HG03095 (cell line): ENCODE measurements around the gene WDR83.
"Not testable (repeated sequence)": the region's sequence is repeated elsewhere in the genome, so short reads cannot be mapped to it uniquely, and the experiment has no call there.

ENCODE experiments used
- ATAC-seq: cut with Tn5 transposase; IDR thresholded peaks from one replicate; pipeline ENCODE4 v1.9.1; 2021; ENCODE audit warnings: moderate library complexity; ENCODE audit not compliant: unreplicated experiment

The WDR83 gene

GRCh38 chr19:12666265-12667048 is at the start of gene WDR83, which contains the start of gene MAN2B1:
WDR83 (plus strand) TSS chr19:12666807; CDS start chr19:12669791, 2,984 bp downstream.
MAN2B1 (minus strand) TSS chr19:12666742; CDS start chr19:12666701, 41 bp downstream.
- peak; percentile 42 for ATAC-seq

GRCh38 chr19:12617646-12618045 is 49.0 kb upstream of the WDR83 start:
- no peak for ATAC-seq

DNA sequence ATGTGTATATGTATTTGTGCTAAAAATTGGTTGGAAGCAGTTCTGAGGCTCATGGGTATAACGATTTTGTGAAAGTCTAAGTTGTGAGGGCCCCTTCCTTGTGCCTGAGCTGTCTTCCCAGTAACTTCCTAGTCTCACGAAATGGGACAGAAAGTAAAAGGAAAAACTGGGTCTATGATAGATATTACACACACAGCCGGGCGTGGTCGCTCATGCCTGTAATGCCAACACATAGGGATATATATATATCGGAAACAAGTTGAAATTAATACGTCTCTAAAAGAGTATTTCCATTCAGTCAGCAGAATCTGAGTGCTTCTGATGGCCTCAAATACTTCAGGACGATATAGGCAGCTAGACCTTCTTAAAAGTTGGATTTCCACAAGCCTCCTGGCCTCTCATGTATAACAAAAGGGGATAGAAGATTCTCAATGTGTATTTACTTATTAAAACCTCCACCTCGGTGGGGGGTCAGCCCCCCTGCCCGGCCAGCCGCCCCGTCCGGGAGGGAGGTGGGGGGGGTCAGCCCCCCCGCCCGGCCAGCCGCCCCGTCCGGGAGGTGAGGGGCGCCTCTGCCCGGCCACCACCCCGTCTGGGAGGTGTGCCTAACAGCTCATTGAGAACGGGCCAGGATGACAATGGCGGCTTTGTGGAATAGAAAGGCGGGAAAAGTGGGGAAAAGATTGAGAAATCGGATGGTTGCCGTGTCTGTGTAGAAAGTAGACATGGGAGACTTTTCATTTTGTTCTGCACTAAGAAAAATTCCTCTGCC is 45.2 kb upstream of the WDR83 start:
- not testable (repeated sequence) for ATAC-seq

GRCh38 chr19:12623361-12624031 is 43.1 kb upstream of the WDR83 start:
- no peak for ATAC-seq

GRCh38 chr19:12626958-12627357 is 39.6 kb upstream of the WDR83 start:
- no peak for ATAC-seq

- no peak for ATAC-seq
These were observed 38.3 kb upstream of the WDR83 start for GRCh38 chr19:12628040-12629022.

DNA sequence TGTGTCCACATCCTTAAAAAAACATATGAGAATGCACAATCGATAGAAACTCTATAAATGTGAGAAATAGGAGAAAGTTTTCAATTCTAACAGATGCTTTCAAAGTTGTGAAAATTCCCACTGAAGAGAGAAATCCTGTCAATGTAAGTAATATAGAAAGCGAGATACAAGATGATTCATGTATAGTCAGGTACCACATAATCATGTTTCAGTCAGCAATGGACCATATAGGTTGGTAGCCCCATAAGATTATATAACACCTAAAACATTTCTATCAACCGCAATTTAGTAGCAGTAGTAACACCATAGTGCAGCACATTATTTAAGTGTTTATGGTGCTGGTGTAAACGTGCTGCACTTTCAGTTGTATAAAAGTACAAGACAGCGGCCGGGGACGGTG is 37.4 kb upstream of the WDR83 start:
- ATAC-seq: no peak

- ATAC-seq: no peak
These were observed 30.0 kb upstream of the WDR83 start for GRCh38 chr19:12636631-12637030.

DNA sequence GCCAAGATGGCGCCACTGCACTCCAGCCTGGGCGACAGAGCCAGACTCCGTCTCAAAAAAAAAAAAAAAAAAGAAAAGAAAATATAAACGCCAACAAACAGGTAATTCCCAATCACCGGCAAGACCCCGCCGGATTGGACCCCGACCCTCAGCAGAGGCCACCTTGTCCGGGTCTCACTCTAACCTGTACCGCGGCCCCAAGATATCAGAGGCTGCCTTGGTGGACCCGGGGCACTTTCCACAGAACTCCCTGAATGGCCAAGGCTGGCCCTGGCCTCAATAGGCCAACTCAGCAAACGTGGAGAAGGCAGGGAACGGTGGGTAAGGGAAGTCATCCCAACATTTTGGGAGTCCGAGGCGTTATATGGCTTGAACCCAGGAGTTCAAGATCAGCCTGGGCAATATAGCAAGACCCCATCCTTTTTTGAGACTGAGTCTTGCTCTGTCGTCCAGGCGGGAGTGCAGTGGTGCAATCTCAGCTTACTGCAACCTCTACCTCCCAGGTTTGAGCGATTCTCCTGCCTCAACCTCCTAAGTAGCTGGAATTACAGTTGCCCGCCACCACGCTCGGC is 27.9 kb upstream of the WDR83 start:
- no peak for ATAC-seq

- no peak for ATAC-seq
These were observed 26.6 kb upstream of the WDR83 start for GRCh38 chr19:12639901-12640613.

DNA sequence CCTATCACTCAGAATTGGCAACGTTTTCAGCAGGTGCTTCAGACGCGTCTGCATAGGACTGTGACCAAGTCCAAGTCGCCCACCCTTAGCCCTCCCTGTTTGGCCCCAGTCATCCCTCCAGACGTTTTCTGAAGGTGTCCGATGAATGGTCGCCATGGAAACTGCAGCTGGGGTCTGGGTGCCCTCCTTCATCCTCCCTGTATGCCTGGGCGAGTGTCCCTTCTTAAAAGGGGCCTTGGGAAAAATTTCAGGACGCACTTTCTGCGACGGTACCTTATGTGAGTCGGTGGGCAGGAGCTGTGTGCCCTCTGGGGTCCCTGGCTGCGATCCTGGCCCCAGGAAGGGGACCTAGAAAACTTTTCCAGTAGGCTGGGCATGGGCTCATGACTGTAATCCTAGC is 25.2 kb upstream of the WDR83 start:
- ATAC-seq: no peak

DNA sequence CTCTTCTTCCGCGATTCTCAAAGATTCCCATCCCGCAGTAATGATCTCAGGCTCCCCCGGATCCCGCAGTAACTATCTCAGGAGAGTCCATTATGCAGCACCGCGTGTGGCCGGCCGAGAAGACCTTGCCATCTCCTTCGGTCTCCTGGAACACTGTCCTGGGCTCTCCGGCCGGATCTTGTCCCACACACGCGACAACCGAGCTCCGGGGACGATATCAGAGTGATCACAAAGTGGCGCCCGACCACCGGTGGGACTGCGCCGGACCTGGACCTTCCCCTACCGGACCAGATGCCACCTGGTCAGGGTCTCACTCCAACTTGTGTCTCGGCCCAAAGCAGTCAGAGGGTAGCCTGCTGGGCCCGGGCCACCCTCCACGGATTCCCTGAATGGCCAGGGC is 24.1 kb upstream of the WDR83 start:
- ATAC-seq: no peak

GRCh38 chr19:12643716-12644115 is 22.9 kb upstream of the WDR83 start:
- ATAC-seq: not testable (repeated sequence)

GRCh38 chr19:12646551-12646950 is 20.1 kb upstream of the WDR83 start:
- ATAC-seq: no peak

DNA sequence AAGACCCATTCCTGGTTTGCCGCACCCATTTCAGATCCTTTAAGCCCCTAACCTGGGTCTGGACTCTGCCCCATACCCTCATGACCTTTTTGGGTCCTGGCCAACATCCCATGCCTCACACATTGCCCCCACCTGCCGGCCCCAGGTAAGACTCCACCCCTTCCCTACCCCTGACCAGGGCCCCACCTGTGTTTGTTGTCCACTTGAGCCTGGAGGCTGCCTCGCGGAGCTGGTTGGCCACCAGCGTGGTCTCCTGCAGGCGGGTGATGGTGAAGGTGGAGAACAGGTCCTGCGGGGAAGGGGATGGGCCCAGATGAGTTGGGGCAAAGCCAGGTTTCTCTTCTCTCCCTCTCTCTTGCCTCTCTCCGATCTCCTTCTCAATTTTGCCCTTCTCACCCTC is 19.6 kb upstream of the WDR83 start:
- no peak for ATAC-seq

DNA sequence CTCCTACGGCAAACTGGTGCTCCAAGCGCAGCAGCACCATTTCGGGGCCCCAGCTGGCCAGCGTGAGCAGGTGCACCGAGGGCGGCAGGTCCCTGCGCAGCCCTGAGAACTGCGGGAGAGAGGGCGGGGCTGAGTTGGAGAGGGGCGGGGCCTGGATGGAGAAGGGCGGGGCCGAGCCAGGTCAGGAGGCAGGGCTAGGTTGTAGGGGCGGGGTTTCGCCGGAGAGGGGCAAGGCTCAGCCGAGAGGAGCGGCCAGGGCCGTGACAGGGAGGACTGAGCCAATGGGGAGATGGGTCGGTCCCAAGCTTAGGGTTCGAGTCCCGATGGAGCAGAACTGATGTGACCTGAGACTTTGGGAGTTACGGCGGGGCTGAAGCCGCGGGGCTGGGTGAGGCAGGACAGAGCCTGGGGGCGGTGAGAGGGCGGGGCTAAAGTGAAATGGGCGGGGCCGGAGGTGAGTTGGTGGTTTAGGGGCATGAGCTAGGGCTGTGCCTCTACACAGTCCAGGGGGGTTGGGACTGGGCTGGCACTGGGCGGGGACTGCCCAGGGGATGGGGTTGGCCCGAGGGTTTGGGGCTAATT is 19.0 kb upstream of the WDR83 start:
- no peak for ATAC-seq

DNA sequence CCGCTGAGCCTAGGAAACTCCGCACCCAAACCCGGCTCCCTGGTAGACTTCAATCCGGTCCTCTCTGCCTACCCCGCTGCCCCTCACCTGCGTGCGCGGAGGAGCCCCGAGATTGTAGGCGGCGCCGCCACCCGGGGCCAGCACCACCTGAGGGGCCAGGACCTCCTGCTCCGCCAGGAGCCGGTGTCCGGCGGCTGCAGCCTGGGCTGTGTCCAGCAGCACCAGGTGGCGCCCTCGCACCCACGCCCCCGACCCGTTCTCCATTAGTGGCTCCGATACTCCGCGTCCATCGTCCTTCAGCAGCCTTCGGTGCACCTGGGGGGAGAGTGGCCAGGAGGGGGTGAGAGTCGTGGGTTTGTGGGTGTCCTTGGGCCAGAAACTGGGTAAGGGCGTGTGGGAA is 18.5 kb upstream of the WDR83 start:
- no peak for ATAC-seq

DNA sequence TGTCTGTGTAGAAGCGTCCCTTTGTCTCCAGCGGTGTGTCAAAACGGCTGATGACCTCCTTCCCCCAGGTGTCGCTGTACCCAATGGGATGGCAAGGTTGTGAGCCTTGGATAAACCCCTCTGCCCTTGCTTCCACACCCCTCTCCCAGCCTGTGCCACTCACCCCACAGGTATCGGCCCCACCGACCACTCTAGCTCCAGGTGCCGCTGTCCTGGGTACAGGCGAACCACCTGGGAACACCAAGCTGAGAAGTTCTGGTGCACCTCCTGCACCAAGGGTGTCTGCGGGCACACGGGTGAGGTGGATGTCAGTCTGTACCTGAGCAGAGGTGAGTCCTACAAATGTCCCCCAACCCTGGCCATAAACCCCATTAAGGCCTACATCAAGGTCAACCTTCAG is 16.7 kb upstream of the WDR83 start:
- no peak for ATAC-seq

- no peak for ATAC-seq
These were observed 14.4 kb upstream of the WDR83 start for GRCh38 chr19:12652219-12652618.
